Gastroesophageal sphincter (tissue), 3 donors: Measurements from ENCODE around the gene CNFN.

Experiments used
- EP300 ChIP-seq: sonication (generic); formaldehyde crosslinking; IDR thresholded peaks from one replicate; pipeline ENCODE4 v1.6.1; 2017; ENCODE audit warnings: antibody characterized with exemption, mild to moderate bottlenecking
- POLR2AphosphoS5 ChIP-seq: sonication (generic); formaldehyde crosslinking; IDR thresholded peaks from one replicate; pipeline ENCODE4 v1.6.1; 2017; ENCODE audit warnings: antibody characterized with exemption
- TF ChIP-seq, protein P1 (sequence below), 4 experiments: fragments of 200-600 bp in 2 of 4; fragments of 450-650 bp in 2 of 4; sonication (generic) in 1 of 4; IDR thresholded peaks; one replicate each; pipeline ENCODE4 v1.5.1; 2017 to 2019; ENCODE audit warnings: antibody characterized with exemption in 4 of 4, mild to moderate bottlenecking in 2 of 4, moderate library complexity in 2 of 4

DNA sequence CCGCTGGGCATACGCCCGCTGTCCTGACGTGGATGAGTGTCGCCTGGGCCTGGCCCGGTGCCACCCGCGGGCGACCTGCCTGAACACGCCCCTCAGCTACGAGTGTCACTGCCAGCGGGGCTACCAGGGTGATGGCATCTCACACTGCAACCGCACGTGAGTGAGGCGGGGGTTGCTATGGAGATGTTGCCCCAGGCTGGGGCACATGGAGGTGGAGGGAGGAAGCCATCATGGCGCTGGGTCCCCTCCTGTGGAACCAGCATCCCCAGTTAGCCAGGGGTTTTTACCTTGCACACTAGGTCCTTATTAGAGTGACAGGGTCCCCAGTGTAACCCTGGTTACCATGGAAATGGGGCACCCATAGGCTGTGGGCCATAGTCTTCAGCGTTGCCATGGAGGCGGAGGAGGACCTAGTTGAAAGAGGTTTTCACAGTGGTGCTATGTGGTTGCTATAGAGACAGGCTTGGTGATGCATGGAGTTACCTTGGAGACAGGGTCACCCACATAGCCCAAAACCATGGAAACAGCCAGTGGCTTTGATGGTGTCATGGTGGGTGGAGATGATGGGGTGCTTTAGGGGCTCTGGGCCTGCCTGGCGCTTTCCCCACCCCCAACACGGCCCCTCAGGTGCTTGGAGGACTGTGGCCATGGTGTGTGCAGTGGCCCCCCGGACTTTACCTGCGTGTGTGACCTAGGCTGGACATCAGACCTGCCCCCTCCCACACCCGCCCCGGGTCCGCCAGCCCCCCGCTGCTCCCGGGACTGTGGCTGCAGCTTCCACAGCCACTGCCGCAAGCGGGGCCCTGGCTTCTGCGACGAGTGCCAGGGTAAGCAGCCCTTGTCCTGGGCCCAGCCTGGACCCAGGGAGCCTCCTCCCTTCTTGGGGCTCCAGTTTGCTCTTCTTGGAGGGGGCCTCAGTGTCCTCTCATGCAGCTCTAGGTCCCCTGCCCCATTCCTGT, 37.5 kb downstream of the CNFN start:
- TF ChIP-seq, protein P1, sequence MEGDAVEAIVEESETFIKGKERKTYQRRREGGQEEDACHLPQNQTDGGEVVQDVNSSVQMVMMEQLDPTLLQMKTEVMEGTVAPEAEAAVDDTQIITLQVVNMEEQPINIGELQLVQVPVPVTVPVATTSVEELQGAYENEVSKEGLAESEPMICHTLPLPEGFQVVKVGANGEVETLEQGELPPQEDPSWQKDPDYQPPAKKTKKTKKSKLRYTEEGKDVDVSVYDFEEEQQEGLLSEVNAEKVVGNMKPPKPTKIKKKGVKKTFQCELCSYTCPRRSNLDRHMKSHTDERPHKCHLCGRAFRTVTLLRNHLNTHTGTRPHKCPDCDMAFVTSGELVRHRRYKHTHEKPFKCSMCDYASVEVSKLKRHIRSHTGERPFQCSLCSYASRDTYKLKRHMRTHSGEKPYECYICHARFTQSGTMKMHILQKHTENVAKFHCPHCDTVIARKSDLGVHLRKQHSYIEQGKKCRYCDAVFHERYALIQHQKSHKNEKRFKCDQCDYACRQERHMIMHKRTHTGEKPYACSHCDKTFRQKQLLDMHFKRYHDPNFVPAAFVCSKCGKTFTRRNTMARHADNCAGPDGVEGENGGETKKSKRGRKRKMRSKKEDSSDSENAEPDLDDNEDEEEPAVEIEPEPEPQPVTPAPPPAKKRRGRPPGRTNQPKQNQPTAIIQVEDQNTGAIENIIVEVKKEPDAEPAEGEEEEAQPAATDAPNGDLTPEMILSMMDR (IDR thresholded peaks at IDR 0.05) = no peak
- no peak for TF ChIP-seq POLR2AphosphoS5
- no peak for TF ChIP-seq EP300
